Loucy (cell line): ENCODE measurements around the gene APOBEC3G.
"Not testable (repeated sequence)": the region's sequence is repeated elsewhere in the genome, so short reads cannot be mapped to it uniquely, and the experiment has no call there.

Source experiments
- H2AFZ ChIP-seq: fragments of 200-600 bp; sonication (generic); 2 replicates; pipeline ENCODE4 v1.6.0; 2016; ENCODE audit warnings: antibody characterized with exemption, mild to moderate bottlenecking, low read length, moderate library complexity
- H3F3A ChIP-seq: fragments of 200-600 bp; 2 replicates; pipeline ENCODE4 v1.6.0; 2016; ENCODE audit warnings: antibody characterized with exemption, low read depth, mild to moderate bottlenecking
- H3K27me3 ChIP-seq: fragments of 200-600 bp; sonication (generic); 2 replicates; pipeline ENCODE4 v1.6.1; 2014; ENCODE audit warnings: low read length, mild to moderate bottlenecking; ENCODE audit not compliant: insufficient read depth, poor library complexity, severe bottlenecking
- H3K36me3 ChIP-seq: fragments of 200-600 bp; sonication (generic); 2 replicates; pipeline ENCODE4 v1.6.1; 2016; ENCODE audit warnings: low read length; ENCODE audit not compliant: insufficient read depth
- H3K4me1 ChIP-seq: fragments of 200-600 bp; sonication (generic); 2 replicates; pipeline ENCODE4 v1.5.1; 2014; ENCODE audit warnings: low read length, mild to moderate bottlenecking; ENCODE audit not compliant: insufficient read depth, poor library complexity, severe bottlenecking
- H3K4me2 ChIP-seq: fragments of 200-600 bp; sonication (generic); 2 replicates; pipeline ENCODE4 v1.6.0; 2014; ENCODE audit warnings: antibody characterized with exemption, low read length, low read depth, mild to moderate bottlenecking; ENCODE audit not compliant: poor library complexity, severe bottlenecking
- H3K4me3 ChIP-seq: fragments of 200-600 bp; sonication (generic); 2 replicates; pipeline ENCODE4 v1.5.1; 2014; ENCODE audit warnings: low read length, mild to moderate bottlenecking, mixed read lengths; ENCODE audit not compliant: poor library complexity, severe bottlenecking
- H3K79me2 ChIP-seq: fragments of 200-600 bp; sonication (generic); 2 replicates; pipeline ENCODE4 v1.6.1; 2014; ENCODE audit warnings: low read length; ENCODE audit not compliant: insufficient read depth
- H3K9ac ChIP-seq: fragments of 200-600 bp; sonication (generic); 2 replicates; pipeline ENCODE4 v1.6.0; 2014; ENCODE audit warnings: mild to moderate bottlenecking, low read depth, low read length, moderate library complexity; ENCODE audit not compliant: poor library complexity, severe bottlenecking
- H3K9me2 ChIP-seq: fragments of 200-600 bp; sonication (generic); replicated peaks from 2 replicates; pipeline ENCODE4 v1.6.1; 2016; ENCODE audit warnings: low read depth, low read length, mixed read lengths
- H3K9me3 ChIP-seq: fragments of 200-600 bp; sonication (generic); 2 replicates; pipeline ENCODE4 v1.6.1; 2014; ENCODE audit warnings: mild to moderate bottlenecking, antibody characterized with exemption, low read length, low read depth; ENCODE audit not compliant: insufficient read depth
- H4K20me1 ChIP-seq: fragments of 200-600 bp; sonication (generic); 2 replicates; pipeline ENCODE4 v1.6.0; 2014; ENCODE audit warnings: antibody characterized with exemption, low read length, mild to moderate bottlenecking; ENCODE audit not compliant: insufficient read depth, poor library complexity, severe bottlenecking
- CTCF ChIP-seq: fragments of 200-600 bp; sonication (generic); conservative IDR thresholded peaks from 2 replicates; pipeline ENCODE4 v1.5.1; 2014; ENCODE audit warnings: mild to moderate bottlenecking, antibody characterized with exemption, low read length
- EZH2phosphoT487 ChIP-seq: fragments of 200-600 bp; IDR thresholded peaks from 2 replicates; pipeline ENCODE4 v1.6.1; 2018; ENCODE audit warnings: antibody characterized with exemption, mild to moderate bottlenecking, moderate library complexity, borderline replicate concordance

APOBEC3G gene

GRCh38 chr22:39077026-39077840 is at the start of gene APOBEC3G:
TSS of gene APOBEC3G (plus strand) at chr22:39077275. CDS start at chr22:39077362, 87 bp downstream.
- H3K4me3 ChIP-seq = peak within 1 kb of the TSS; percentile 90
- not testable (repeated sequence) for H2AFZ ChIP-seq, H3K27me3 ChIP-seq, H3K36me3 ChIP-seq, H4K20me1 ChIP-seq, H3K9me2 ChIP-seq, H3K9me3 ChIP-seq, H3F3A ChIP-seq
- peaks cover 53% of the 10 kb centered on the region for H3K79me2 ChIP-seq
- peak within 1 kb of the TSS; percentile 96 for H3K9ac ChIP-seq
- H3K4me2 ChIP-seq = peak within 1 kb of the TSS; percentile 89
- H3K4me1 ChIP-seq = peaks cover 49% of the 10 kb centered on the region

GRCh38 chr22:39027717-39028116 is 49.4 kb upstream of the APOBEC3G start:
- H3K9me2 ChIP-seq = no peaks in the 10 kb centered on the region
- H3K36me3 ChIP-seq = peaks cover 6% of the 10 kb centered on the region; the same call in 1 of the 2 replicates
- no peaks in the 10 kb centered on the region for H3K9me3 ChIP-seq
- no peak overlapping the region for H3K9ac ChIP-seq
- peaks cover 34% of the 10 kb centered on the region for H3K4me1 ChIP-seq
- no peak overlapping the region for H3K4me3 ChIP-seq
- no peak overlapping the region for H3K4me2 ChIP-seq
- H3K79me2 ChIP-seq = peaks cover 34% of the 10 kb centered on the region
- H3K27me3 ChIP-seq = no peaks in the 10 kb centered on the region
- no peaks in the 10 kb centered on the region for H3F3A ChIP-seq
- TF ChIP-seq EZH2phosphoT487 (no peak), CTCF (no peak)
- H4K20me1 ChIP-seq = peaks cover 4% of the 10 kb centered on the region
- no peak overlapping the region for H2AFZ ChIP-seq

GRCh38 chr22:39028281-39028680 is 48.8 kb upstream of the APOBEC3G start:
- H3K9me3 ChIP-seq = no peaks in the 10 kb centered on the region
- H3K4me1 ChIP-seq = peaks cover 34% of the 10 kb centered on the region
- no peaks in the 10 kb centered on the region for H3K27me3 ChIP-seq
- peaks cover 4% of the 10 kb centered on the region for H4K20me1 ChIP-seq
- peaks cover 6% of the 10 kb centered on the region; the same call in 1 of the 2 replicates for H3K36me3 ChIP-seq
- H3K79me2 ChIP-seq = peaks cover 28% of the 10 kb centered on the region
- H3K4me3 ChIP-seq = no peak overlapping the region
- no peak overlapping the region for H2AFZ ChIP-seq
- no peaks in the 10 kb centered on the region for H3K9me2 ChIP-seq
- no peaks in the 10 kb centered on the region for H3F3A ChIP-seq
- TF ChIP-seq EZH2phosphoT487 (no peak), CTCF (no peak)
- H3K4me2 ChIP-seq = no peak overlapping the region
- no peak overlapping the region for H3K9ac ChIP-seq
